Neural cell (in vitro differentiated cells): ENCODE results near the gene CNTNAP2. TPM values are rescaled to one million over a fixed set of nuclear protein-coding genes. Genes with fewer than 3 reads are reported as not detected.

Source experiments
- H2AFZ ChIP-seq: fragments of 200-600, 300-800 bp; sonication (generic), shearing (Covaris generic); 2 replicates; pipeline ENCODE4 v1.6.0; 2014; ENCODE audit warnings: low read depth, mild to moderate bottlenecking, antibody characterized with exemption, low read length, moderate library complexity
- H3F3A ChIP-seq: fragments of 200-600 bp; shearing (Covaris generic); 2 replicates; pipeline ENCODE4 v1.6.1; 2016; ENCODE audit warnings: mild to moderate bottlenecking, moderate library complexity, mixed read lengths, antibody characterized with exemption, low read length; ENCODE audit not compliant: insufficient read depth, poor library complexity, severe bottlenecking
- H3K27ac ChIP-seq: fragments of 200-600, 300-800 bp; sonication (generic), shearing (Covaris generic); 2 replicates; pipeline ENCODE4 v1.5.1; 2014; ENCODE audit warnings: mild to moderate bottlenecking, low read length, moderate library complexity
- H3K27me3 ChIP-seq: fragments of 300-800, 200-600 bp; sonication (generic), shearing (Covaris generic); 2 replicates; pipeline ENCODE4 v1.6.0; 2014; ENCODE audit warnings: mild to moderate bottlenecking, low read depth, low read length, moderate library complexity; ENCODE audit not compliant: insufficient read depth
- H3K36me3 ChIP-seq: fragments of 300-800, 200-600 bp; sonication (generic), shearing (Covaris generic); 2 replicates; pipeline ENCODE4 v1.5.1; 2014; ENCODE audit warnings: mild to moderate bottlenecking, antibody characterized with exemption, low read length, moderate library complexity; ENCODE audit not compliant: insufficient read depth
- H3K4me2 ChIP-seq: fragments of 300-800, 200-600 bp; sonication (generic), shearing (Covaris generic); 2 replicates; pipeline ENCODE4 v1.6.0; 2014; ENCODE audit warnings: mild to moderate bottlenecking, low read length
- H3K4me3 ChIP-seq: fragments of 300-800, 200-600 bp; sonication (generic), shearing (Covaris generic); 2 replicates; pipeline ENCODE4 v1.5.1; 2014; ENCODE audit warnings: mild to moderate bottlenecking, low read length, moderate library complexity
- H3K79me2 ChIP-seq: fragments of 200-600 bp; shearing (Covaris generic); replicated peaks from 2 replicates; pipeline ENCODE4 v1.6.0; 2014; ENCODE audit warnings: mild to moderate bottlenecking, low read length, moderate library complexity; ENCODE audit not compliant: insufficient read depth
- H3K9ac ChIP-seq: fragments of 300-800, 200-600 bp; sonication (generic), shearing (Covaris generic); 2 replicates; pipeline ENCODE4 v1.6.1; 2016; ENCODE audit warnings: mild to moderate bottlenecking, low read length, mixed read lengths
- H3K9me2 ChIP-seq: fragments of 200-600 bp; shearing (Covaris generic); 2 replicates; pipeline ENCODE4 v1.6.1; 2016; ENCODE audit warnings: mild to moderate bottlenecking, low read length, mixed read lengths; ENCODE audit not compliant: insufficient read depth
- H3K9me3 ChIP-seq: fragments of 200-600, 300-800 bp; sonication (generic), shearing (Covaris generic); 2 replicates; pipeline ENCODE4 v1.6.1; 2016; ENCODE audit warnings: mild to moderate bottlenecking, mixed run types, low read length, moderate library complexity, mixed read lengths
- H4K20me1 ChIP-seq: fragments of 200-600 bp; shearing (Covaris generic); 2 replicates; pipeline ENCODE4 v1.6.1; 2016; ENCODE audit warnings: mild to moderate bottlenecking, mixed run types; ENCODE audit not compliant: insufficient read depth
- EP300 ChIP-seq: fragments of 450-650 bp; conservative IDR thresholded peaks from 2 replicates; pipeline ENCODE4 v1.6.1; 2014; ENCODE audit warnings: antibody characterized with exemption, mild to moderate bottlenecking, moderate library complexity; ENCODE audit not compliant: poor library complexity, severe bottlenecking
- EZH2 ChIP-seq: fragments of 200-600, 300-800 bp; shearing (Covaris generic), sonication (generic); IDR thresholded peaks from 2 replicates; pipeline ENCODE4 v1.6.1; 2014; ENCODE audit warnings: antibody characterized with exemption, low read length, borderline replicate concordance, mild to moderate bottlenecking; ENCODE audit not compliant: insufficient read depth, poor library complexity, severe bottlenecking
- MXI1 ChIP-seq: fragments of 450-650 bp; conservative IDR thresholded peaks from 2 replicates; pipeline ENCODE4 v1.6.1; 2014; ENCODE audit warnings: antibody characterized with exemption, mild to moderate bottlenecking; ENCODE audit not compliant: poor library complexity, severe bottlenecking
- RAD21 ChIP-seq: fragments of 450-650 bp; conservative IDR thresholded peaks from 2 replicates; pipeline ENCODE4 v1.6.1; 2014; ENCODE audit warnings: antibody characterized with exemption, mild to moderate bottlenecking, moderate library complexity
- SMC3 ChIP-seq: fragments of 450-650 bp; conservative IDR thresholded peaks from 2 replicates; pipeline ENCODE4 v1.6.1; 2014; ENCODE audit warnings: antibody characterized with exemption, mild to moderate bottlenecking, moderate library complexity; ENCODE audit not compliant: poor library complexity
- TAF1 ChIP-seq: IDR thresholded peaks from 2 replicates; pipeline ENCODE4 v1.6.1; 2012; ENCODE audit warnings: low read depth
- polyA plus RNA-seq: library from polyadenylated mRNA; depleted of rRNA; stranded (reverse); fragments of >200 nt; gene quantifications from 2 replicates; pipeline ENCODE4 v1.2.3, GENCODE V29; 2014
- TF ChIP-seq, protein P1 (sequence below): fragments of 450-650 bp; IDR thresholded peaks from 2 replicates; pipeline ENCODE4 v1.5.1; 2014; ENCODE audit warnings: antibody characterized with exemption, mild to moderate bottlenecking, moderate library complexity; ENCODE audit not compliant: poor library complexity, severe bottlenecking
- TF ChIP-seq, protein P2 (sequence below): IDR thresholded peaks from 2 replicates; pipeline ENCODE4 v1.6.1; 2012; ENCODE audit warnings: borderline replicate concordance

CNTNAP2 gene
- polyA plus RNA-seq, 1 donor from 2014 or later = 276 TPM

DNA sequence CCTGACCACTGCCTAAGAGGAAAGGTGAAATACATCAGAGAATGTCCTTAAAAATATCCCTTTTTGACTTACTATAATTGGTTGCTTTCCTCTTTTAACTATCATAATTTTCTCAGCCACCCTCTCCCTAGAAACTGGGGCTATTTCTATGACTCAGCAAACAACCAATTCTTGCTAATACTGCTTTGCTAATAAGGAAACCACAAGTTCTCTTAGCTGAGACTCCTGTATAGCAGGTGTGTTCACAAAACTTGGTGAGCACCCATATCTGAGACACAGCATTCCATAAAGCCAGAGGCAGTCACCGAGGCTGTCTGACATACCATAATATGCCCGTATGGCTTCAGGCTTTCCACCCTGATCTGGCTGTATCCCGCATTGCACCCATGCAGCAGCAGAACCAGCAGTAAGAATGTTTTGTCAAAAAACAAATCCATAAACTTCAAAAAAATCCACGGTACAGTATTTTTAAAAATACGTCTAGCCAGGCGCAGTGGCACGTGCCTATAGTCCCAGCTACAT, 2282.3 kb downstream of the CNTNAP2 start:
- peak overlapping the region; percentile 52 for H3K4me3 ChIP-seq
- H3K9ac ChIP-seq = peak overlapping the region; percentile 70
- H2AFZ ChIP-seq = no peak overlapping the region
- H3K9me2 ChIP-seq = no peaks in the 10 kb centered on the region
- no peak overlapping the region for H3K4me2 ChIP-seq
- H3K9me3 ChIP-seq = no peaks in the 10 kb centered on the region
- no peaks in the 10 kb centered on the region for H4K20me1 ChIP-seq
- peak overlapping the region; percentile 97 for H3K27ac ChIP-seq
- no peak for TF ChIP-seq EZH2
- TF ChIP-seq, protein P1, sequence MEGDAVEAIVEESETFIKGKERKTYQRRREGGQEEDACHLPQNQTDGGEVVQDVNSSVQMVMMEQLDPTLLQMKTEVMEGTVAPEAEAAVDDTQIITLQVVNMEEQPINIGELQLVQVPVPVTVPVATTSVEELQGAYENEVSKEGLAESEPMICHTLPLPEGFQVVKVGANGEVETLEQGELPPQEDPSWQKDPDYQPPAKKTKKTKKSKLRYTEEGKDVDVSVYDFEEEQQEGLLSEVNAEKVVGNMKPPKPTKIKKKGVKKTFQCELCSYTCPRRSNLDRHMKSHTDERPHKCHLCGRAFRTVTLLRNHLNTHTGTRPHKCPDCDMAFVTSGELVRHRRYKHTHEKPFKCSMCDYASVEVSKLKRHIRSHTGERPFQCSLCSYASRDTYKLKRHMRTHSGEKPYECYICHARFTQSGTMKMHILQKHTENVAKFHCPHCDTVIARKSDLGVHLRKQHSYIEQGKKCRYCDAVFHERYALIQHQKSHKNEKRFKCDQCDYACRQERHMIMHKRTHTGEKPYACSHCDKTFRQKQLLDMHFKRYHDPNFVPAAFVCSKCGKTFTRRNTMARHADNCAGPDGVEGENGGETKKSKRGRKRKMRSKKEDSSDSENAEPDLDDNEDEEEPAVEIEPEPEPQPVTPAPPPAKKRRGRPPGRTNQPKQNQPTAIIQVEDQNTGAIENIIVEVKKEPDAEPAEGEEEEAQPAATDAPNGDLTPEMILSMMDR = no peak
- TF ChIP-seq SMC3 = no peak
- TF ChIP-seq, protein P2, sequence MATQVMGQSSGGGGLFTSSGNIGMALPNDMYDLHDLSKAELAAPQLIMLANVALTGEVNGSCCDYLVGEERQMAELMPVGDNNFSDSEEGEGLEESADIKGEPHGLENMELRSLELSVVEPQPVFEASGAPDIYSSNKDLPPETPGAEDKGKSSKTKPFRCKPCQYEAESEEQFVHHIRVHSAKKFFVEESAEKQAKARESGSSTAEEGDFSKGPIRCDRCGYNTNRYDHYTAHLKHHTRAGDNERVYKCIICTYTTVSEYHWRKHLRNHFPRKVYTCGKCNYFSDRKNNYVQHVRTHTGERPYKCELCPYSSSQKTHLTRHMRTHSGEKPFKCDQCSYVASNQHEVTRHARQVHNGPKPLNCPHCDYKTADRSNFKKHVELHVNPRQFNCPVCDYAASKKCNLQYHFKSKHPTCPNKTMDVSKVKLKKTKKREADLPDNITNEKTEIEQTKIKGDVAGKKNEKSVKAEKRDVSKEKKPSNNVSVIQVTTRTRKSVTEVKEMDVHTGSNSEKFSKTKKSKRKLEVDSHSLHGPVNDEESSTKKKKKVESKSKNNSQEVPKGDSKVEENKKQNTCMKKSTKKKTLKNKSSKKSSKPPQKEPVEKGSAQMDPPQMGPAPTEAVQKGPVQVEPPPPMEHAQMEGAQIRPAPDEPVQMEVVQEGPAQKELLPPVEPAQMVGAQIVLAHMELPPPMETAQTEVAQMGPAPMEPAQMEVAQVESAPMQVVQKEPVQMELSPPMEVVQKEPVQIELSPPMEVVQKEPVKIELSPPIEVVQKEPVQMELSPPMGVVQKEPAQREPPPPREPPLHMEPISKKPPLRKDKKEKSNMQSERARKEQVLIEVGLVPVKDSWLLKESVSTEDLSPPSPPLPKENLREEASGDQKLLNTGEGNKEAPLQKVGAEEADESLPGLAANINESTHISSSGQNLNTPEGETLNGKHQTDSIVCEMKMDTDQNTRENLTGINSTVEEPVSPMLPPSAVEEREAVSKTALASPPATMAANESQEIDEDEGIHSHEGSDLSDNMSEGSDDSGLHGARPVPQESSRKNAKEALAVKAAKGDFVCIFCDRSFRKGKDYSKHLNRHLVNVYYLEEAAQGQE = no peak
- TF ChIP-seq TAF1 = no peak
- no peak for TF ChIP-seq EP300
- H3K79me2 ChIP-seq = peaks cover 56% of the 10 kb centered on the region
- no peaks in the 10 kb centered on the region for H3K36me3 ChIP-seq
- H3F3A ChIP-seq = peaks cover 21% of the 10 kb centered on the region
- no peaks in the 10 kb centered on the region for H3K27me3 ChIP-seq

DNA sequence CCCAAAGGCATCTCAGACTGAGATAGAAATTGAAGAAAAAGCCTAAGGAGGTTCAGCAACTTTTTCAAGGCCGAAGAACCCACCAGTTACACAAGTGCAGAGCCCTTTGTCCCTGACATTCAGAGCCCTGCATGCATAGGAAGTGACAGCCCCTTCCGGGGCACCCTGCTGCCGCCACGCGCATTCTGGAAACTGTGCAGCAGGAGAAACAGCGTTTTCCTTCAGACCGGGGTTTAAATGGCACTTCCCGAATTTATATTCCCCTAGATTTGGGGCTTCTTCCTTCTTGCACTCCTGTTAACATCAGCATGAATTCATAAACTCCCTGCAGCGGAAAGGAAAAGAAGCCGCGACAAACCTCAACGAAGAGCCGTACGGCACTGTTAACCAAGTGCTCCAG, 2283.5 kb downstream of the CNTNAP2 start:
- Histone ChIP-seq H3K4me2 (no peak overlapping the region), H2AFZ (no peak overlapping the region), H3K9ac (peak overlapping the region; percentile 30), H3K79me2 (peaks cover 54% of the 10 kb centered on the region), H4K20me1 (no peaks in the 10 kb centered on the region), H3K27ac (peak overlapping the region; percentile 97), H3K4me3 (no peak overlapping the region), H3K9me3 (no peaks in the 10 kb centered on the region), H3F3A (peaks cover 14% of the 10 kb centered on the region), H3K9me2 (no peaks in the 10 kb centered on the region), H3K27me3 (no peaks in the 10 kb centered on the region), H3K36me3 (no peaks in the 10 kb centered on the region)
- no peak for TF ChIP-seq EP300
- TF ChIP-seq RAD21 = no peak
- TF ChIP-seq, protein P2 = no peak
- TF ChIP-seq SMC3 = no peak
- TF ChIP-seq MXI1 = no peak
- TF ChIP-seq TAF1 = no peak
